Kidney (tissue), 14 donors: Measurements from ENCODE around the gene ZFY. TPM values are rescaled to one million over a fixed set of nuclear protein-coding genes. Genes with fewer than 3 reads are reported as not detected.
"Not testable (repeated sequence)": the region's sequence is repeated elsewhere in the genome, so short reads cannot be mapped to it uniquely, and the experiment has no call there.

Experiments used
- DNase-seq, 5 donors: peaks; one replicate each; pipeline ENCODE4 v3.0.0-alpha.2; 2013 to 2020
- FAIRE-seq: peaks from 2 replicates; lab custom pipeline; 2012; peaks lifted over from hg19 to GRCh38; lab: Jason Lieb, UNC
- H3K27ac ChIP-seq, 2 donors: one replicate each; pipeline ENCODE4 v1.7.0; 2013; ENCODE audit warnings: low read depth in 2 of 2, low read length in 2 of 2, inconsistent platforms in 1 of 2
- H3K27me3 ChIP-seq: one replicate; pipeline ENCODE4 v1.7.1; 2013; ENCODE audit warnings: low read length, inconsistent platforms; ENCODE audit not compliant: control insufficient read depth, insufficient read depth
- H3K36me3 ChIP-seq, 3 donors: one replicate each; pipeline versions ENCODE4 v1.7.0 to v1.7.1; 2013; ENCODE audit warnings: low read length in 3 of 3, control low read depth in 1 of 3, inconsistent platforms in 1 of 3; ENCODE audit not compliant: insufficient read depth in 3 of 3, control insufficient read depth in 2 of 3
- H3K4me1 ChIP-seq, 3 donors: one replicate each; pipeline versions ENCODE4 v1.7.0 to v1.7.1; 2013; ENCODE audit warnings: low read length in 3 of 3, inconsistent platforms in 1 of 3, low read depth in 1 of 3; ENCODE audit not compliant: control insufficient read depth in 2 of 3, insufficient read depth in 2 of 3
- H3K4me3 ChIP-seq, 3 donors: one replicate each; pipeline versions ENCODE4 v1.7.0 to v1.8.1; 2013; ENCODE audit warnings: low read length in 3 of 3, control low read depth in 1 of 3, inconsistent platforms in 1 of 3
- H3K9ac ChIP-seq, 3 donors: one replicate each; pipeline versions ENCODE4 v1.7.0 to v1.7.1; 2013; ENCODE audit warnings: low read length in 3 of 3, control low read depth in 1 of 3, inconsistent platforms in 1 of 3
- H3K9me3 ChIP-seq, 3 donors: one replicate each; pipeline versions ENCODE4 v1.7.0 to v1.7.1; 2013; ENCODE audit warnings: low read length in 3 of 3, control low read depth in 1 of 3, inconsistent platforms in 1 of 3; ENCODE audit not compliant: control insufficient read depth in 2 of 3, insufficient read depth in 1 of 3
- CTCF ChIP-seq: IDR thresholded peaks from 3 replicates; pipeline ENCODE4 v1.5.1; 2012; ENCODE audit warnings: mild to moderate bottlenecking, moderate library complexity, borderline replicate concordance; ENCODE audit not compliant: insufficient read depth; ENCODE audit errors: extremely low read depth
- intact Hi-C: fragments of 100-400 bp; cut with DNase I; formaldehyde crosslinking; loops from one replicate; pipeline ENCODE4 v1.11.1; 2022
- polyA plus RNA-seq: library from polyadenylated mRNA; stranded (reverse); fragments of 350-450 nt; fragmentation: Illumina TruSeq; extraction: RNeasy Lipid Tissue Mini Kit (QIAGEN cat#74804); gene quantifications from one replicate; pipeline ENCODE4 v1.2.3, GENCODE V29; 2014; ENCODE audit warnings: low read depth, low replicate concordance; ENCODE audit not compliant: insufficient read depth
- total RNA-seq: library from RNA; stranded (reverse); fragmentation: NEBNext Ultra II Directional; extraction: Animal tissue kit (Norgen Biotek cat#: 25700); gene quantifications from one replicate; pipeline ENCODE4 v1.2.1, GENCODE V29; 2021
- donor health status: control.
- donor health status: control.
- donor health status: control.
- donor health status: control.
- donor health status: control.
- donor health status: DM: yes; HTN: yes; CAD: no.
- donor health status: Normal renal cell carcinoma (clear cell type).

ZFY gene
- total and polyA plus RNA-seq, 2 donors from 2014 or later: 2.1 TPM; not detected in 1

DNA sequence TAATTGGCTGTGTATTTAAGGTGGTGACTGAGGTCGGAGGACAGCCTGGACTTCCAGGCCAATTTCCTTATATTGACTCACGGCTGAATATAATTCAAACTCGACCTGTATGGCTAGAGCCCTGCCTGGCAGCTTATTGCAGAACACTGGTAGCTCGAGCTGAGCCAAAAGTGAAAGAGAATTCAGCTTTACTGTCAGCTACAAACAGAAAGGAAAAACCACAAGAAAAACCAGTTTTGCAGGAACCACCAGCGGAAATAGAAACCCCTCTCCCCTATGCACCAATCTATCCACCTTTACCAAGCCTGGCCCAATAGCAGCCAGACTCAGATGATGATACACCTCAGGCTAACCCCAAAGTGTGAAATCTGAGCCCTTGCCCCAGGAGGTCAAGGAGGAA, 68.7 kb downstream of the ZFY start:
- H3K27ac ChIP-seq: peak overlapping the region; percentile 94
- peak overlapping the region in 2 of 3 donors; percentile 87 to 90 for H3K4me3 ChIP-seq
- no peaks in the 10 kb centered on the region for H3K9me3 ChIP-seq
- TF ChIP-seq CTCF: no peak
- no peaks in the 10 kb centered on the region for H3K27me3 ChIP-seq
- intact Hi-C loops: no loop called here
- FAIRE-seq (no peak), DNase-seq (peak in 1 of 5 donors; percentile 56)
- peaks cover 0 to 3% (median 0%) of the 10 kb centered on the region in 3 donors for H3K36me3 ChIP-seq
- peaks cover 0 to 21% (median 10%) of the 10 kb centered on the region in 3 donors for H3K4me1 ChIP-seq
- H3K9ac ChIP-seq: peak overlapping the region in 2 of 3 donors; percentile 97 to 98

- FAIRE-seq, intact Hi-C loops: not testable (repeated sequence)
Observed at GRCh38 chrY:3006031-3006430, 70.8 kb downstream of the ZFY start.

GRCh38 chrY:3007967-3008366, 72.8 kb downstream of the ZFY start:
- FAIRE-seq (no peak), DNase-seq (no peak)
- Histone ChIP-seq H3K9me3 (no peaks in the 10 kb centered on the region), H3K36me3 (peaks cover 0 to 3% (median 0%) of the 10 kb centered on the region in 3 donors), H3K4me3 (peak overlapping the region in 1 of 3 donors; percentile 25), H3K9ac (no peak overlapping the region), H3K27ac (no peak overlapping the region), H3K27me3 (no peaks in the 10 kb centered on the region), H3K4me1 (peaks cover 0 to 25% (median 5%) of the 10 kb centered on the region in 3 donors)
- intact Hi-C loops: no loop called here
- no peak for TF ChIP-seq CTCF

More at GRCh38 chrY:3006031-3006430, 70.8 kb downstream of the ZFY start:
- H3K9ac ChIP-seq, H3K36me3 ChIP-seq, H3K27me3 ChIP-seq, H3K9me3 ChIP-seq: not testable (repeated sequence)
- H3K27ac ChIP-seq: peak overlapping the region in 1 of 2 donors; percentile 48
- H3K4me1 ChIP-seq: peaks cover 0 to 25% (median 10%) of the 10 kb centered on the region in 3 donors
- peak overlapping the region in 2 of 3 donors; percentile 87 to 90 for H3K4me3 ChIP-seq
- DNase-seq: peak in 1 of 5 donors; percentile 55

DNA sequence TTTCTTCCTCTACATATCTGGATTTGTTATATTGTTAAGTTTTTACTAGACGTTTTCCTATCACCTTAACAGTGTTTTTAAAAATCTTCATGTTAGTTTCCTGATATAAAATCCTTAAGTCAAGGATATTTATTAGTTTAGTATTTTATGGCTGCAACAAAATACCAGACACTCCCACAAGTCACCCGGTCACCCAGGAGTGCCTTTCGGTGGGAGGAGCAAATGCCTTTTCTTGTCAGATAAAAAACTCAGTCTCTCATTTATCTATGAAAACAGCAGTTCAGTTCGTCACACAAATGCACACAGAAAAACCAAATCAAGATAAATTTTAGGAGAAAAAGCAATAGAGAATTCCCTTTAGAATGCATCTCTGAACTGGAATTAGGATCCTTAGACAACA, 77.0 kb downstream of the ZFY start:
- H3K27me3 ChIP-seq: no peaks in the 10 kb centered on the region
- no peak overlapping the region for H3K9ac ChIP-seq
- peaks cover 0 to 12% (median 5%) of the 10 kb centered on the region in 3 donors for H3K4me1 ChIP-seq
- intact Hi-C loops: no loop called here
- FAIRE-seq: no peak
- DNase-seq: peak in 1 of 5 donors; percentile 53
- no peaks in the 10 kb centered on the region for H3K9me3 ChIP-seq
- no peak for TF ChIP-seq CTCF
- no peak overlapping the region for H3K27ac ChIP-seq
- peaks cover 0 to 3% (median 0%) of the 10 kb centered on the region in 3 donors for H3K36me3 ChIP-seq
- H3K4me3 ChIP-seq: no peak overlapping the region
